DND-41 (cell line): Measurements from ENCODE around the gene FOXD4L3.
"Not testable (repeated sequence)": the region's sequence is repeated elsewhere in the genome, so short reads cannot be mapped to it uniquely, and the experiment has no call there.

ENCODE experiments used
- CTCF ChIP-seq: IDR thresholded peaks from 2 replicates; pipeline ENCODE4 v1.5.1; 2012; ENCODE audit warnings: borderline replicate concordance, low read length, moderate library complexity, mild to moderate bottlenecking; ENCODE audit not compliant: poor library complexity, severe bottlenecking; ENCODE audit errors: extremely low read depth
- EZH2 ChIP-seq: IDR thresholded peaks from 3 replicates; pipeline ENCODE4 v1.6.1; 2012; ENCODE audit warnings: borderline replicate concordance, low read depth, mild to moderate bottlenecking, moderate library complexity, low read length, inconsistent platforms; ENCODE audit not compliant: severe bottlenecking

GRCh38 chr9:68281041-68281440, 21.6 kb upstream of the FOXD4L3 start:
- not testable (repeated sequence) for TF ChIP-seq CTCF, EZH2
